B cell (primary cell): Measurements from ENCODE around the gene AP5M1. TPM values are rescaled to one million over a fixed set of nuclear protein-coding genes. Genes with fewer than 3 reads are reported as not detected.

Source experiments
- ATAC-seq: fragments of 200-7000 bp; cut with Tn5 transposase; one replicate; pipeline ENCODE4 v1.10.0; 2021; ENCODE audit warnings: low read depth, mild to moderate bottlenecking, moderate number of reproducible peaks, moderate library complexity
- CTCF ChIA-PET: fragments of 350-600 bp; sonication (Branson Sonifier 250); formaldehyde crosslinking; loops from one replicate; lab custom pipeline; 2021; ENCODE audit warnings: antibody characterized with exemption, inconsistent platforms; lab: Charles Lee
- POLR2A ChIA-PET: fragments of 350-600 bp; sonication (Branson Sonifier 250); formaldehyde crosslinking; loops from one replicate; lab custom pipeline; 2021; ENCODE audit warnings: antibody characterized with exemption; lab: Charles Lee
- DNase-seq: peaks from one replicate; pipeline ENCODE4 v3.0.0; 2013
- H2AFZ ChIP-seq: 2 replicates; pipeline ENCODE4 v1.6.1; 2012; ENCODE audit warnings: mild to moderate bottlenecking, low read depth, low read length; ENCODE audit not compliant: insufficient read depth, poor library complexity, severe bottlenecking
- H3K27ac ChIP-seq, 2 donors: 1 replicate in 1 of 2; 2 replicates in 1 of 2; pipeline ENCODE4 v1.5.1; 2012 to 2013; ENCODE audit warnings: low read length in 2 of 2, mild to moderate bottlenecking in 2 of 2, moderate library complexity in 1 of 2
- H3K27me3 ChIP-seq, 4 experiments: fragments of 200-600 bp in 1 of 4; sonication (generic) in 1 of 4; replicated peaks in 1 of 4; 1 replicate in 2 of 4; 2 replicates in 2 of 4; pipeline versions ENCODE4 v1.6.1 to v1.7.0; 2013 to 2016; ENCODE audit warnings: low read length in 3 of 4, mild to moderate bottlenecking in 2 of 4, mixed read lengths in 1 of 4, moderate library complexity in 1 of 4; ENCODE audit not compliant: insufficient read depth in 4 of 4, control insufficient read depth in 3 of 4; ENCODE audit errors: control extremely low read depth in 1 of 4
- H3K36me3 ChIP-seq, 2 experiments: replicated peaks in 1 of 2; 1 replicate in 1 of 2; 2 replicates in 1 of 2; pipeline versions ENCODE4 v1.6.1 to v1.7.1; 2013; ENCODE audit warnings: low read length in 1 of 2; ENCODE audit not compliant: insufficient read depth in 2 of 2, control insufficient read depth in 1 of 2; ENCODE audit errors: control extremely low read depth in 1 of 2, extremely low read depth in 1 of 2
- H3K4me1 ChIP-seq, 2 donors: fragments of 200-600 bp in 1 of 2; sonication (generic) in 1 of 2; 1 replicate in 1 of 2; 2 replicates in 1 of 2; pipeline versions ENCODE4 v1.5.1 to v1.6.1; 2013 to 2017; ENCODE audit warnings: low read length in 2 of 2; ENCODE audit not compliant: control insufficient read depth in 2 of 2, insufficient read depth in 2 of 2
- H3K4me2 ChIP-seq: replicated peaks from 2 replicates; pipeline ENCODE3; 2012; ENCODE audit warnings: mild to moderate bottlenecking, low read depth, low read length; ENCODE audit not compliant: poor library complexity, severe bottlenecking
- H3K4me3 ChIP-seq, 5 experiments: fragments of 200-600 bp in 1 of 5; sonication (generic) in 1 of 5; 1 replicate in 3 of 5; 2 replicates in 2 of 5; pipeline versions ENCODE4 v1.5.1 to v1.7.0; 2011 to 2016; ENCODE audit warnings: low read length in 4 of 5, mild to moderate bottlenecking in 4 of 5, low read depth in 2 of 5, control low read depth in 1 of 5, moderate library complexity in 1 of 5; ENCODE audit not compliant: insufficient read depth in 1 of 5; ENCODE audit errors: control extremely low read depth in 1 of 5, extremely low read depth in 1 of 5
- H3K79me2 ChIP-seq: fragments of 200-600 bp; sonication (generic); one replicate; pipeline ENCODE4 v1.6.0; 2016; ENCODE audit warnings: low read length; ENCODE audit not compliant: control insufficient read depth, insufficient read depth
- H3K9ac ChIP-seq: fragments of 200-600 bp; sonication (generic); 2 replicates; pipeline ENCODE4 v1.6.1; 2017; ENCODE audit warnings: mild to moderate bottlenecking, low read length, moderate library complexity
- H3K9me3 ChIP-seq, 3 donors: one replicate each; pipeline versions ENCODE4 v1.6.1 to v1.7.1; 2013; ENCODE audit warnings: low read length in 2 of 3; ENCODE audit not compliant: control insufficient read depth in 2 of 3, insufficient read depth in 1 of 3; ENCODE audit errors: control extremely low read depth in 1 of 3
- H4K20me1 ChIP-seq: 2 replicates; pipeline ENCODE4 v1.6.0; 2012; ENCODE audit warnings: mild to moderate bottlenecking, low read length; ENCODE audit not compliant: insufficient read depth, control insufficient read depth, poor library complexity, severe bottlenecking
- H3K27ac Mint-ChIP-seq: one replicate; pipeline ENCODE4 v1.8.0; 2021; ENCODE audit warnings: mixed read lengths
- H3K27me3 Mint-ChIP-seq: one replicate; pipeline ENCODE4 v1.8.0; 2021; ENCODE audit warnings: mixed read lengths
- H3K4me1 Mint-ChIP-seq: one replicate; pipeline ENCODE4 v1.8.0; 2021; ENCODE audit warnings: mixed read lengths
- H3K4me3 Mint-ChIP-seq: one replicate; pipeline ENCODE4 v1.8.0; 2021; ENCODE audit warnings: mixed read lengths
- H3K9me3 Mint-ChIP-seq: one replicate; pipeline ENCODE4 v1.8.0; 2022; ENCODE audit warnings: mixed read lengths; ENCODE audit not compliant: insufficient read depth
- CTCF ChIP-seq: fragments of 200-600 bp; IDR thresholded peaks from one replicate; pipeline ENCODE4 v1.8.0; 2022; ENCODE audit warnings: antibody characterized with exemption, mild to moderate bottlenecking
- EZH2 ChIP-seq: IDR thresholded peaks from 2 replicates; pipeline ENCODE4 v1.6.1; 2012; ENCODE audit warnings: borderline replicate concordance, low read depth, mild to moderate bottlenecking, moderate library complexity, low read length; ENCODE audit not compliant: insufficient read depth, poor library complexity, severe bottlenecking
- WGBS: methylation state at CpG from one replicate; pipeline ENCODE4 v1.1.5; 2013; ENCODE audit warnings: missing lambda C conversion rate; ENCODE audit not compliant: insufficient coverage; 5-methylcytosine and 5-hydroxymethylcytosine counted together
- intact Hi-C: fragments of 100-400 bp; cut with micrococcal nuclease; formaldehyde crosslinking; loops from one replicate; pipeline ENCODE4 v1.10.0; 2022
- polyA minus RNA-seq: library from RNA; depleted of rRNA, polyadenylated mRNA; stranded (reverse); fragments of >200 nt; gene quantifications from 2 replicates; pipeline ENCODE4 v1.2.3, GENCODE V29; 2012
- polyA plus RNA-seq: library from polyadenylated mRNA; depleted of rRNA; stranded (reverse); fragments of >200 nt; gene quantifications from 2 replicates; pipeline ENCODE4 v1.2.3, GENCODE V29; 2012
- total RNA-seq, 2 donors: library from RNA; stranded (reverse); fragments of 120-200 nt in 1 of 2; gene quantifications; 1 replicate in 1 of 2; 2 replicates in 1 of 2; pipeline versions ENCODE4 v1.2.3 to v1.2.4, GENCODE V29; 2013 to 2022

AP5M1 gene
- 53.6 and 54.9 TPM in 2 replicates for total RNA-seq
- total RNA-seq (2013) = 44.9 TPM
- polyA plus RNA-seq = 14.5 and 16.4 TPM in 2 replicates
- 25.3 and 26.1 TPM in 2 replicates for polyA minus RNA-seq

GRCh38 chr14:57268161-57269069 lies at the start of gene AP5M1, which contains the start of gene EXOC5:
Gene AP5M1, plus strand, starts transcription at chr14:57268971. Its CDS starts 344 bp downstream, at chr14:57269315.
Gene EXOC5, minus strand, starts transcription at chr14:57268905. Its CDS starts 257 bp downstream, at chr14:57268648.
- peak within 1 kb of the TSS; percentile 100 for H3K4me3 Mint-ChIP-seq
- Histone ChIP-seq H3K36me3 (no peaks in the 10 kb centered on the region), H3K4me1 (peaks cover 20% of the 10 kb centered on the region in 2 donors), H2AFZ (peak within 1 kb of the TSS; percentile 89), H3K9me3 (no peaks in the 10 kb centered on the region), H3K27ac (peak within 1 kb of the TSS; percentile 74 to 90), H3K9ac (peak within 1 kb of the TSS; percentile 99), H3K79me2 (peaks cover 88% of the 10 kb centered on the region), H3K4me2 (peak within 1 kb of the TSS; percentile 88), H4K20me1 (peaks cover 12% of the 10 kb centered on the region), H3K4me3 (peak within 1 kb of the TSS; percentile 77 to 98 (median 86)), H3K27me3 (no peaks in the 10 kb centered on the region)
- WGBS = under 1% methylated on average over 75 of the region's 76 CpGs
- peak within 1 kb of the TSS; percentile 100 for H3K27ac Mint-ChIP-seq
- H3K9me3 Mint-ChIP-seq = no peaks in the 10 kb centered on the region
- TF ChIP-seq EZH2 (no peak), CTCF (no peak)
- no peaks in the 10 kb centered on the region for H3K27me3 Mint-ChIP-seq
- POLR2A ChIA-PET = interaction anchor here (1.8 to 2.2 kb wide), 2 partner anchors 122 to 689 kb away, joined by 6 to 16 read pairs; partner anchors contain the start of genes NAA30 and TMEM260
- CTCF ChIA-PET = interaction anchor here (0.8 to 1.7 kb wide), 6 partner anchors 10 to 690 kb away, joined by 3 to 4 read pairs (median 4); partner anchors contain the start of gene NAA30
- DNase-seq (peak; percentile 96), ATAC-seq (peak; percentile 79)
- peaks cover 48% of the 10 kb centered on the region for H3K4me1 Mint-ChIP-seq
- intact Hi-C loops = loop anchor here (1.0 to 5.0 kb wide), 5 partner anchors 36 to 1686 kb away; partner anchors contain the start of genes KTN1, NAA30, PELI2 and TMEM260

DNA sequence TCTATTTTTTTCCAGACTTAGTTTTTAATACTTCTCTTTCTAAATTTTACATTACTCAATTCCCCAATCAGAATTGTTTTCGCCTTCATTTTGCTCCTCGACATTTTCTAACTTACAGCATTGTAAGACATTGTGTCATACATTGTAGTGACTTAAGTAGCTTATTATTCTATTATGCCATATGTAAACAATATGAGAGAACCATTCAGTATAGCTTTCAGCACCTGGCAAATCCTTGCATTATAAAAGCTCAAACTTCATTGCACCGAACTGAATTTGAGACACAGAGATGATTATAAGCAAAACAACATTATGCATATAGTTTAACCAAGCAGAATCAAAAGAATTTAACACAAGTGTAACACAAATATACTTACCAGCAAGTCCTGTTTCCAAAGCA lies 46.8 kb upstream of the AP5M1 start:
- Histone ChIP-seq H3K36me3 (peaks cover 17 to 27% of the 10 kb centered on the region in 2 experiments), H2AFZ (no peak overlapping the region), H3K4me3 (no peak overlapping the region), H3K9me3 (no peaks in the 10 kb centered on the region), H3K4me1 (no peaks in the 10 kb centered on the region), H4K20me1 (no peaks in the 10 kb centered on the region), H3K27ac (no peak overlapping the region), H3K9ac (no peak overlapping the region), H3K27me3 (no peaks in the 10 kb centered on the region), H3K4me2 (no peak overlapping the region), H3K79me2 (no peaks in the 10 kb centered on the region)
- H3K4me1 Mint-ChIP-seq = no peaks in the 10 kb centered on the region
- H3K4me3 Mint-ChIP-seq = no peak overlapping the region
- no peak overlapping the region for H3K27ac Mint-ChIP-seq
- H3K9me3 Mint-ChIP-seq = no peaks in the 10 kb centered on the region
- H3K27me3 Mint-ChIP-seq = no peaks in the 10 kb centered on the region
- ChIA-PET CTCF (no interaction called here), POLR2A (no interaction called here)
- ATAC-seq (no peak), DNase-seq (no peak)
- TF ChIP-seq CTCF = no peak
- TF ChIP-seq EZH2 = no peak
- intact Hi-C loops = no loop called here
- WGBS = 100% methylated on average over 1 of the region's 3 CpGs
